Measurements from ENCODE around the gene STARD5. TPM values are rescaled to one million over a fixed set of nuclear protein-coding genes. Genes with fewer than 3 reads are reported as not detected.

The STARD5 gene
- total RNA-seq, 1 donor from 2014 or later: 2.4 TPM

- TF ChIP-seq CTCF (conservative IDR thresholded peaks at IDR 0.05): no peak
- Mint-ChIP-seq H3K4me3 (no peak overlapping the region), H3K9me3 (no peaks in the 10 kb centered on the region), H3K27me3 (ENCODE audit: low read depth) (no peaks in the 10 kb centered on the region), H3K36me3 (ENCODE audit: low read depth) (no peaks in the 10 kb centered on the region), H3K27ac (ENCODE audit: unreplicated experiment) (no peak overlapping the region), H3K4me1 (peaks cover 12% of the 10 kb centered on the region)
- DNase-seq (ENCODE audit: low read depth, low spot score): no peak
Measured at GRCh38 chr15:81296186-81296585, 27.8 kb downstream of the STARD5 start.

- no peak for TF ChIP-seq CTCF (conservative IDR thresholded peaks at IDR 0.05)
- no peak overlapping the region for H3K4me3 Mint-ChIP-seq
- peaks cover 12% of the 10 kb centered on the region for H3K4me1 Mint-ChIP-seq
- no peak overlapping the region for H3K27ac Mint-ChIP-seq (ENCODE audit: unreplicated experiment)
- H3K36me3 Mint-ChIP-seq (ENCODE audit: low read depth): no peaks in the 10 kb centered on the region
- no peaks in the 10 kb centered on the region for H3K9me3 Mint-ChIP-seq
- no peaks in the 10 kb centered on the region for H3K27me3 Mint-ChIP-seq (ENCODE audit: low read depth)
- DNase-seq (ENCODE audit: low read depth, low spot score): no peak
Measured at GRCh38 chr15:81295486-81296121, 28.3 kb downstream of the STARD5 start.

- Mint-ChIP-seq H3K4me1 (peaks cover 12% of the 10 kb centered on the region), H3K36me3 (ENCODE audit: low read depth) (no peaks in the 10 kb centered on the region), H3K4me3 (no peak overlapping the region), H3K27me3 (ENCODE audit: low read depth) (no peaks in the 10 kb centered on the region), H3K27ac (ENCODE audit: unreplicated experiment) (peak overlapping the region; percentile 31), H3K9me3 (no peaks in the 10 kb centered on the region)
- DNase-seq (ENCODE audit: low read depth, low spot score): no peak
- TF ChIP-seq CTCF (conservative IDR thresholded peaks at IDR 0.05): no peak
Measured at GRCh38 chr15:81294516-81294880, 29.4 kb downstream of the STARD5 start.

- Mint-ChIP-seq H3K27ac (ENCODE audit: unreplicated experiment) (no peak overlapping the region), H3K4me1 (peaks cover 12% of the 10 kb centered on the region)
- DNase-seq (ENCODE audit: low read depth, low spot score): no peak
Measured at GRCh38 chr15:81293728-81294515, 30.0 kb downstream of the STARD5 start.

GRCh38 chr15:81292523-81293001, 31.4 kb downstream of the STARD5 start:
- no peak for TF ChIP-seq CTCF (conservative IDR thresholded peaks at IDR 0.05)
- no peaks in the 10 kb centered on the region for H3K9me3 Mint-ChIP-seq
- H3K4me3 Mint-ChIP-seq: no peak overlapping the region
- no peaks in the 10 kb centered on the region for H3K36me3 Mint-ChIP-seq (ENCODE audit: low read depth)
- DNase-seq (ENCODE audit: low read depth, low spot score): no peak
- peaks cover 12% of the 10 kb centered on the region for H3K4me1 Mint-ChIP-seq
- H3K27ac Mint-ChIP-seq (ENCODE audit: unreplicated experiment): no peak overlapping the region
- no peaks in the 10 kb centered on the region for H3K27me3 Mint-ChIP-seq (ENCODE audit: low read depth)

More at GRCh38 chr15:81293728-81294515, 30.0 kb downstream of the STARD5 start:
- no peak for TF ChIP-seq CTCF (conservative IDR thresholded peaks at IDR 0.05)
- Mint-ChIP-seq H3K36me3 (ENCODE audit: low read depth) (no peaks in the 10 kb centered on the region), H3K9me3 (no peaks in the 10 kb centered on the region), H3K27me3 (ENCODE audit: low read depth) (no peaks in the 10 kb centered on the region), H3K4me3 (no peak overlapping the region)
